ENCODE data around the gene NEK5. TPM values are rescaled to one million over a fixed set of nuclear protein-coding genes. Genes with fewer than 3 reads are reported as not detected.
A peak's percentile ranks its signal among the peaks of the same experiment; 100 is the strongest.

Gene NEK5
- total RNA-seq, 4 donors from 2014 or later = 0.07 TPM; not detected in 3

GRCh38 chr13:51996641-51997040, 132.2 kb downstream of the NEK5 start:
- H3K4me1 ChIP-seq = peaks cover 30 to 40% of the 10 kb centered on the region in 2 donors
- ATAC-seq (no peak), DNase-seq (no peak)
- H3K36me3 ChIP-seq = no peaks in the 10 kb centered on the region
- no peak overlapping the region for H3K27ac ChIP-seq
- no peak overlapping the region for H3K4me3 ChIP-seq
- TF ChIP-seq POLR2A (IDR thresholded peaks at IDR 0.05) (no peak), CTCF (IDR thresholded peaks at IDR 0.05 in 4 of 5, conservative IDR thresholded peaks at IDR 0.05 in 1 of 5) (no peak)
- H3K9me3 ChIP-seq = no peaks in the 10 kb centered on the region
- in situ Hi-C loops (cut with MboI; ENCODE audit: low sequenced_read_pairs in 4 of 4) = no loop called here
- intact Hi-C loops (cut with DNase I; ENCODE audit: low total_unique reads) = no loop called here
- no peaks in the 10 kb centered on the region for H3K27me3 ChIP-seq

GRCh38 chr13:51995677-51996551, 133.0 kb downstream of the NEK5 start:
- DNase-seq = no peak
- intact Hi-C loops (cut with DNase I; ENCODE audit: low total_unique reads) = no loop called here
- no peak overlapping the region for H3K4me3 ChIP-seq
- in situ Hi-C loops (cut with MboI; ENCODE audit: low sequenced_read_pairs in 4 of 4) = no loop called here
- H3K9me3 ChIP-seq = no peaks in the 10 kb centered on the region
- peak in 1 of 5 experiments; percentile 20 for TF ChIP-seq CTCF (IDR thresholded peaks at IDR 0.05 in 4 of 5, conservative IDR thresholded peaks at IDR 0.05 in 1 of 5)
- no peak for TF ChIP-seq POLR2A (IDR thresholded peaks at IDR 0.05)
- peak overlapping the region in 2 of 4 donors; percentile 8 to 30 for H3K27ac ChIP-seq
- H3K27me3 ChIP-seq = no peaks in the 10 kb centered on the region
- H3K4me1 ChIP-seq = peaks cover 30 to 40% of the 10 kb centered on the region in 2 donors
- peak; percentile 32 to 49 for ATAC-seq
- H3K36me3 ChIP-seq = no peaks in the 10 kb centered on the region

GRCh38 chr13:51993713-51994112, 135.2 kb downstream of the NEK5 start:
- TF ChIP-seq POLR2A (IDR thresholded peaks at IDR 0.05) (no peak), CTCF (IDR thresholded peaks at IDR 0.05 in 4 of 5, conservative IDR thresholded peaks at IDR 0.05 in 1 of 5) (no peak)
- intact Hi-C loops (cut with DNase I; ENCODE audit: low total_unique reads) = no loop called here

GRCh38 chr13:51988988-51989618, 139.8 kb downstream of the NEK5 start:
- intact Hi-C loops (cut with DNase I; ENCODE audit: low total_unique reads) (no loop called here), in situ Hi-C loops (cut with MboI; ENCODE audit: low sequenced_read_pairs in 4 of 4) (no loop called here)
- Histone ChIP-seq H3K4me1 (no peaks in the 10 kb centered on the region), H3K9me3 (no peaks in the 10 kb centered on the region), H3K27me3 (no peaks in the 10 kb centered on the region), H3K27ac (no peak overlapping the region), H3K4me3 (no peak overlapping the region), H3K36me3 (no peaks in the 10 kb centered on the region)
- ATAC-seq (no peak), DNase-seq (no peak)
- TF ChIP-seq POLR2A (IDR thresholded peaks at IDR 0.05) = no peak
- no peak for TF ChIP-seq CTCF (IDR thresholded peaks at IDR 0.05 in 4 of 5, conservative IDR thresholded peaks at IDR 0.05 in 1 of 5)

More at GRCh38 chr13:51993713-51994112, 135.2 kb downstream of the NEK5 start:
- ATAC-seq = no peak
- no peaks in the 10 kb centered on the region for H3K36me3 ChIP-seq
- no peaks in the 10 kb centered on the region for H3K9me3 ChIP-seq
- no peaks in the 10 kb centered on the region for H3K27me3 ChIP-seq
- H3K27ac ChIP-seq = no peak overlapping the region
- H3K4me3 ChIP-seq = no peak overlapping the region
- in situ Hi-C loops (cut with MboI; ENCODE audit: low sequenced_read_pairs in 4 of 4) = no loop called here
- DNase-seq = no peak
- peaks cover 21 to 22% of the 10 kb centered on the region in 2 donors for H3K4me1 ChIP-seq

Other genes with a start within 250 kb of the NEK5 start
- 1 to 10 TPM; 1.6 to 3.3 (median 2.6) TPM for gene ATP7B, start 117.6 kb downstream of the NEK5 start, total RNA-seq
- gene ALG11, start 116.7 kb downstream of the NEK5 start, total RNA-seq = 10 to 100 TPM in 2 of 4 donors, 1 to 10 TPM in 2; 8.9 to 14.2 (median 10.1) TPM
- 10 to 100 TPM in 2 of 4 donors, 1 to 10 TPM in 2; 8.1 to 11.4 (median 9.5) TPM for gene UTP14C, start 104.4 kb downstream of the NEK5 start, total RNA-seq
- 1 to 10 TPM; 4.7 to 9.1 (median 6.4) TPM for gene NEK3, start 30.5 kb upstream of the NEK5 start, total RNA-seq

Measured in gastrocnemius medialis (tissue), 4 donors.